GM21447 (cell line): Measurements from ENCODE around the gene FAM83B.
"Not testable (repeated sequence)": the region's sequence is repeated elsewhere in the genome, so short reads cannot be mapped to it uniquely, and the experiment has no call there.

ENCODE experiments used
- ATAC-seq: cut with Tn5 transposase; IDR thresholded peaks from one replicate; pipeline ENCODE4 v1.9.1; 2021; ENCODE audit not compliant: unreplicated experiment

The FAM83B gene

GRCh38 chr6:54860132-54860531 lies 13.6 kb downstream of the FAM83B start:
- no peak for ATAC-seq

GRCh38 chr6:54860739-54861138 lies 14.2 kb downstream of the FAM83B start:
- no peak for ATAC-seq

- ATAC-seq, result no peak
These were observed 15.5 kb downstream of the FAM83B start for GRCh38 chr6:54861905-54862616.

- no peak for ATAC-seq
These were observed 17.7 kb downstream of the FAM83B start for GRCh38 chr6:54864272-54864671.

GRCh38 chr6:54865091-54865631 lies 18.6 kb downstream of the FAM83B start:
- no peak for ATAC-seq

GRCh38 chr6:54868556-54868955 lies 22.0 kb downstream of the FAM83B start:
- no peak for ATAC-seq

GRCh38 chr6:54873599-54873998 lies 27.0 kb downstream of the FAM83B start:
- no peak for ATAC-seq

GRCh38 chr6:54874349-54875048 lies 27.9 kb downstream of the FAM83B start:
- ATAC-seq, result no peak

- ATAC-seq, result no peak
These were observed 29.0 kb downstream of the FAM83B start for GRCh38 chr6:54875539-54875938.

- no peak for ATAC-seq
These were observed 29.8 kb downstream of the FAM83B start for GRCh38 chr6:54876365-54876764.

GRCh38 chr6:54876871-54877270 lies 30.3 kb downstream of the FAM83B start:
- no peak for ATAC-seq

- ATAC-seq, result no peak
These were observed 31.2 kb downstream of the FAM83B start for GRCh38 chr6:54877713-54878317.

GRCh38 chr6:54878718-54879117 lies 32.1 kb downstream of the FAM83B start:
- no peak for ATAC-seq

- ATAC-seq, result no peak
These were observed 32.8 kb downstream of the FAM83B start for GRCh38 chr6:54879188-54879985.

- ATAC-seq, result no peak
These were observed 34.6 kb downstream of the FAM83B start for GRCh38 chr6:54881067-54881730.

- not testable (repeated sequence) for ATAC-seq
These were observed 35.3 kb downstream of the FAM83B start for GRCh38 chr6:54881891-54882290.

GRCh38 chr6:54886932-54887584 lies 40.5 kb downstream of the FAM83B start:
- no peak for ATAC-seq

- no peak for ATAC-seq
These were observed 45.0 kb downstream of the FAM83B start for GRCh38 chr6:54891536-54891935.

- no peak for ATAC-seq
These were observed 46.3 kb downstream of the FAM83B start for GRCh38 chr6:54892831-54893230.

GRCh38 chr6:54893818-54894217 lies 47.2 kb downstream of the FAM83B start:
- no peak for ATAC-seq
